ENCODE results near the gene IER5.
"Not testable (repeated sequence)": the region's sequence is repeated elsewhere in the genome, so short reads cannot be mapped to it uniquely, and the experiment has no call there.

The IER5 gene

GRCh38 chr1:181088079-181089016 lies at the start of gene IER5:
IER5 (plus strand) TSS chr1:181088700; CDS start chr1:181088903, 203 bp downstream.
- DNase-seq, result peak; percentile 99 to 100

GRCh38 chr1:181040284-181040865 lies 48.1 kb upstream of the IER5 start:
- DNase-seq, result no peak

- DNase-seq, result peak; percentile 56 to 59
These were observed 45.2 kb upstream of the IER5 start for GRCh38 chr1:181043025-181043888.

GRCh38 chr1:181044449-181044966 lies 44.0 kb upstream of the IER5 start:
- no peak for DNase-seq

GRCh38 chr1:181045946-181046345 lies 42.6 kb upstream of the IER5 start:
- DNase-seq, result not testable (repeated sequence)

GRCh38 chr1:181049378-181049777 lies 39.1 kb upstream of the IER5 start:
- DNase-seq, result no peak

DNA sequence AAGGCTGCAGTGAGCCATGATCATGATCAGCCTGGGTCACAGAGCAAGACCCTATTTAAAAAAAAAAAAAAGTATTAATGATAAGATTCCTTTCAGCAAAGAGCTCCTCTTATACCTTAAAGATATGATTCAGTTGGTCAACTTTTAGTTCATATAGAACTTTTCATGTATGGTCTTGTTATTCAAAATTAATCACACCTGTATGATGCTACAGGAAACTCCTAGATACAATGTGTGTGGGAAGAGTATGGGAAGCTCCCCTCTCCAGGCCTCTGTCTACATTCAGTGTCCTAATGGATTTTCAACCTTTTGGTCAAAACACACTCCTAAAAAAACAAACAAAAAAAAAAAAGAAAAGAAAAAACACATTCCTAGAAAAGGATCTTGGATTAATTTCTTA lies 37.6 kb upstream of the IER5 start:
- DNase-seq, result no peak

DNA sequence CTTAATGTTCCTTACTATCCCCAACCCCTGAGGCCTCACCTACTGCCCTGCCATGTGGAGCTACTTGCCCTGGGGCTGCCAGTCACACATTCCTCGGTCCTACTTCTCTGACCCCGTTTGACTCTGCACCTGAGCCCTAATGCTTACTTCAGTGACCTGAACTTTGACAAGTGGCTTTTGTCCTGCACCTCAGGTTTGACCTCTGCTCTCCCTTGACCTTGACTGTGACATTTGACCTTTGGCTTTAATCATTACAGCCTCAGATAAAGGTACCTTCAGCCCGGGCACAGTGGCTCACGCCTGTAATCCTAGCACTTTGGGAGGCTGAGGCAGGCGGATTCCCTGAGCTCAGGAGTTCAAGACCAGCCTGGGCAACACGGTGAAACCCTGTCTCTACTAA lies 31.9 kb upstream of the IER5 start:
- DNase-seq, result no peak

- peak; percentile 77 to 85 for DNase-seq
These were observed 31.4 kb upstream of the IER5 start for GRCh38 chr1:181057079-181057478.

DNA sequence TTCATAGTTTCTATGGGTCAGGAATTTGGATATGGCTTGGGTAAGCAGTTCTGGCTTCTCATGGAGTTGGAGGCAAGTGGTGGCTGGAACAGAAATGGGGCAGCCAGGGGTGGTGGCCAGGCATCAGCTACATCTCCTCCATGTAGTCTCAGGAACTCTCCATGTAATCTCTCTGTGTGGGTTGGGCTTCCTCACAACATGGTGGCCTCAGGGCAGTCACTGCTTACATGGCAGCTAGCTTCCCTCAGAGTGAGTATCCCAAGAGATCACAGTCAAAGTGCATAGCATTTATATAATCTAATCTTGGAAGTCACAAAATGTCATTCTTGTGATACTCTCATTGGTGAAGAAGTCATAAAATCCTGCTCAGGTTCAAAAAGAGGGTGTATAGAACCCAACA lies 29.1 kb upstream of the IER5 start:
- DNase-seq, result no peak

DNA sequence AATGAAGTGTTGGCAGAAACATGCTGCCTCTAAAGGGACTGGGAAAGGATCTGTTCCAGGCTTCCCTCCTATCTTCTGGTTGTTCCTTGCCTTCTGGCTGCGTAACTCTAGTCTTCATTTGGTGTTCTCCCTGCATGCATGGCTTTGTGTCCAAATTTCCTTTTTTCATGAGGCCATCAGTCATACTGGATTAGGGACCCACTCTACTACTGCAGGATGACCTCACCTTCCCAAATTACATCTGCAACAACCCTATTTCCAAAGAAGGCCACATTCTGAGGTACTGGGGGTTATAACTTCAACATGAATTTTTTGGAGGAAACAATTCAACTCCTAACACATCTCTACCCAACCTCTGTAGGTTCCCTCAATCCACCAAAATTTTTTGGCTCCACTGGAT lies 28.4 kb upstream of the IER5 start:
- DNase-seq, result no peak

DNA sequence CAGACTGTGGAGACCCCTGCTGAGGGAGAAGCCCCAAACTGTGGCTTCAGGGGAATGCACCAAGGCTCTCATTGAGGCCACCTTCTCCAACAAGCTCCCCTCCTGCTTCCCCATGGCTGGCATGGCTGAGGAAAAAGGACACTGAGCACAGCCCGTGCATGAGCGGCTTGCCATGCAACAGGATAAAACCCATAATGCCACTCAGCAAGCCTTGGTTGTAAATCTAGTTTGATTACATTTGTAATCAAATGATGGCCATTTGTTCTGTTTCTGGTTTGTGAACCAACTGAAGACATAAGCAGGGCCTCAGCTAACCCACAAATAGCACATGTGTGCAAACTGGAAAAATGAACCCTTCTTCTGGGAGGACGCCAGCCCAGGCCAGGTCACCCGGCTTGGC lies 27.6 kb upstream of the IER5 start:
- peak in 1 of 2 experiments; percentile 50 for DNase-seq

GRCh38 chr1:181061487-181061886 lies 27.0 kb upstream of the IER5 start:
- peak; percentile 45 to 54 for DNase-seq

DNA sequence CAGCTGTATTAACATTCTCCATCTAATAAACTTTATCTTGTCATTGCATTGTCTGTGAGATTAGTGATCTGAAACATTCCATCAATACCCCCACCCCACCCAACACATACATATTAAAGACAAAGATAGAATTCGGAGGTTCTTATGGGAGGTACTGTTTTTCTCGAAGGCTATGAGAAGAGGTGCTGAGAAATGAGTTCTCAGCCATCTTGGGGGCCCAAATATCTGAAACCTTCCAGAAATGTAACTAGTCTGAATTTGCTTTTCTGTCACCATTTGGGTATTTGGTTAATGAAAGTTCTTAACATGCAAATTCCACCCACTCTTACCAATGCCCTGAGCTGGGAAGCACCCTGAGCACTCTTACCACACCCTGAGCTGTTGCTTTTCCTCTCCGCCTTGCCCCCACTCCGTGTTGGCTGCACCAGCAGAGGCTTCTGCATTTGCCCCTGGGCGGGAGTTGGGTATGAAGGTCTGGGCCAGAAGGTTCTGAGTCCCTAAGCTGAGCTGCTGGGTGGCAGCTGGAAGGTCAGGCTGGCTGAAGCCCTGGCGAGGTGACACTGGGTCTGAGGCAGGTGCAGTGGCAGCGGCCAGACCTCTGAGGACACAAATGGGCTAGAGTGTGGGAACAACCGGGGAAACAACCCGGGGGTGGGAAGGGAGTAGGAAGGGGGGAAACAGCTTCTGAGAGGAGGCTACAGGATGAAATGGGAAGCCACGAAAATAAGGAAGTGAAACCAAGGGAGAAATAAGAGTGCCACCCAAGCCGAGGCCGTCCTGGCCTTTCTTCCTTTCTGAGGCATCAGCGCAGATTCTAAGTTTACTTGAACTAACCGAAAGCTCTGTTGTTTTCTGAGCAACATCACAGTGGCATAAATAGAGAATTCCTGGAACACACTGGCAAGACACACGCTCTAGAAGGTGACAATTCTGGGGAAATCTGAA lies 26.3 kb upstream of the IER5 start:
- DNase-seq, result peak in 1 of 2 experiments; percentile 40

- DNase-seq, result no peak
These were observed 25.6 kb upstream of the IER5 start for GRCh38 chr1:181062836-181063428.

- no peak for DNase-seq
These were observed 24.4 kb upstream of the IER5 start for GRCh38 chr1:181064011-181064623.

- DNase-seq, result no peak
These were observed 23.8 kb upstream of the IER5 start for GRCh38 chr1:181064702-181065101.

DNA sequence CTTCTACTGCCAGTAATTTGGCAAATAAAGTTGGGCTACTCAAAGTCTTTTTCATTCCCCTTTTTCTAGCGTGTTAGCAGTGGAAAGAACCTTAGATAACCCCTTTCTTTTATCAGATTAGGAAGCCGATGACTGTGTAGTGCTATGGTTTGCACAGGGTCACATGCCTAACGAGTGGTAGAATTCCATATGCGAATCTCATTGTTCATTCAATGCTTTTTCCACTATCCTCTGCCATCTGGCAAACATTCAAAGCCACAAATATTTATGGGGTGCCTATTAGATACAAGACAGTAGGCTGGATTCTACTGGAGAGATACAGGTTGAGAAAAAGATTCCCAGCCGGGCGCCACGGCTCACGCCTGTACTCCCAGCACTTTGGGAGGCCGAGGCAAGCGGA lies 14.9 kb upstream of the IER5 start:
- DNase-seq, result no peak

DNA sequence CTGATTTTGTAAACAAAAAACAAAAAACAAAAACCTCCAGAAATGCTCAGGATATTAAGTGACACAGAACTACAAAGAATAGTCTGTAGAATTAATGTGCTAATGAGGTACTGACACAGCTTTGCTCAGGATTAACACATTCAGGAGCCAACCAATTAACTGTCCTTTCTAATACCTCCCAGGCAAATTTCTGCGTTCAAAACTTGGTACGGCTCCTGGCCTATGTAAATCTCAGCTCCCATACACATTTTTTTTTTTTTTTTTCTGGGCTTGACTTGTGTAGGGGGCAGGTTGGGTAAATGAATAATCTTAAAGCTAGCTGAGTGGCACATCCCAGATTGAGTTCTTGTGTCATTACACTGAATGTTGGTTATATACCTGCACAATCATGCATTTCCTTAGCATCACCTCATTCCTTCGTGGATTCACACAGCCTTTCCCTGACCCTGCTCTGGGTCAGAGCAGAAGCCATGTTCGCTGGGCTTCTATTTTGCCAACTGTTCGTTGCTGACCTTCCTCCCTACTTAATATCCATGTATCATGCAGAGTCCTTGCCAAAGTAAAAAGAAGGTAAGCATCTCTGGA lies 12.6 kb upstream of the IER5 start:
- peak in 1 of 2 experiments; percentile 51 for DNase-seq

DNA sequence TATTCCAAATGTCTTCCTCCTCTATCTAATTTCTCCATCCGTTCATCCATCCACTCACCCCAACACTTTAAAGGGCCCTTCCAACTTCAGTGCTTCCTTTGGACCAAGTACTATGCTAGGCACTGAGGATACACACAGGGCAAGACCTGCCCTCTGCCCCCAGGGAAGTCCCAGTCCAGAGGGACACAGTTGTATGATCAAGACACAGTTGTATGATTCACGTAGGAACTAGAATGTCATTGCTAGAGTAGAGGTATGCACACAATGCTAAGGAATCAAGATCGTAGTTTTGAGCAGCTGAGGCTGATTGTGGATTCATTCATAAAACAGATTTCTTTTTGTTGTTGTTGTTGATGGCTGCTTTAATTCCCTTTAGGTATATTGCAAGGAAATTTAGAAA lies 11.6 kb upstream of the IER5 start:
- no peak for DNase-seq

Measured in NCI-H526 (cell line).